Glomerular endothelial cell (primary cell): Measurements from ENCODE around the gene POU2F1. TPM values are rescaled to one million over a fixed set of nuclear protein-coding genes. Genes with fewer than 3 reads are reported as not detected.

Source experiments
- DNase-seq: peaks from one replicate; pipeline ENCODE4 v3.0.0-alpha.2; 2011; ENCODE audit warnings: low read depth, low spot score; ENCODE audit errors: extremely low read depth
- total RNA-seq: library from RNA; depleted of rRNA; stranded (reverse); fragments of >200 nt; gene quantifications from 2 replicates; pipeline ENCODE4 v1.2.3, GENCODE V29; 2015

Gene POU2F1
- total RNA-seq = 5.4 and 9.7 TPM in 2 replicates

DNA sequence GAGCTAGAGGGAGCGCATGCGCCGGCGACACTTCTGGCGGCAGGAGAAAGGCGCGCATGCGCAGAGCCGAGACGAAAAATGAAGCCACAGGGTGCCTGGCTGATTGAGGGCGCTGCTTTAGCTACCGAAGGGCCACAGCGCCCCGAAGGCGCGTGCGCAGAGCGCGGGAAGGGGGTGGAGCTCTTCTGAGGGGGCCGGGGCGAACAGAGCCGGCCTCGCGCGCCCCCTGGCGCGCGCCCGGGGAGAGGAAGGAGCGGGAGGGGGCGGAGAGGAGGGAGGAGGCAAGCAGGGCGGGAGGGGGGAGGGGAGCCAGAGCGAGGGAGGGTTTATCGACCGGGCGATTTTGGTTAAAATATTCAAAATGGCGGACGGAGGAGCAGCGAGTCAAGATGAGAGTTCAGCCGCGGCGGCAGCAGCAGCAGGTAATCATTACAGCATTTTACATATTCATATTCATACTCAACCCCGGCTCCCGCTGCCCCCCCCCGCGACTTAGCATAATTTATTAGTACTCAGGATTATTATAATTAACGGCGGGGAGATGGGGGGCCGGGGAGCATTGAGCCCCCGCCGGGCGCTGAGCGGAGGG, at the start of gene POU2F1:
POU2F1 (plus strand) TSS at position 350 of the 589 bp plus-strand sequence; CDS start at position 362, 12 bp downstream.
- peak; percentile 89 for DNase-seq

GRCh38 chr1:167171286-167171929, 49.3 kb upstream of the POU2F1 start:
- no peak for DNase-seq

- no peak for DNase-seq
Observed at GRCh38 chr1:167173516-167174184, 47.0 kb upstream of the POU2F1 start.

GRCh38 chr1:167175901-167176300, 44.8 kb upstream of the POU2F1 start:
- no peak for DNase-seq

GRCh38 chr1:167178831-167179230, 41.9 kb upstream of the POU2F1 start:
- DNase-seq = no peak

DNA sequence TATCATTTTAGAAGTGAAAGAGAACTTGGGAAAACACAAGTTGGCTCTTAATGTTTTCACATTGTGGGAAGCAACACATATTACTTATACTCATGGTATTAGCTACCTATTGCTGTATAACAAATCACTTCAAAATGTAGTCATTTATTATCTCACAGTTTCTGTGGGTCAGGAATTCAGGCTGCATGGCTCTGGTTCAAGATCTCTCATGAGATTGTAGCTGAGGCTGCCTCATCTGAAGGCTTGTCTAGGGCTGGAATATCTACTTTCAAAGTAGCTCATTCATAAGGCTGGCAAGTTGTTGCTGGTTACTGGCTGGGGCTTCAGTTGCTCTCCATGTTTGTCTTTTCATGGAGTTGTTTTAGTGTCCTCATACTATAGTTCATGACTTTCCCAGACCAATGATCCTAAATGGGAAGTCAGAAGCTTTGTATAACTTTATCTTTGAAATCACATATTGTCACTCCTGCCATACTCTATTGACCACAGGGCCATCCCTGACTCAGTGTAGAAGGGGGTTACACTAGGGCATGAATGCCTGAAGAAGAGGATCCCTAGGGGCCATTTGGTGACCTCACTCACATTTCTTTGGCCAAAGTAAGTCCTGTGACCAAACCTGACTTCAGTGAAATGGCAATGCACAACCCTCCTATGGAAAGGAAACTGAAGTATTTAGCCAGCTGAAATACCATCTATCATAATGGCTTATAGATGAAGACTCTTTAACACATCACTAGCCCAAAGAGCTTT, 37.9 kb upstream of the POU2F1 start:
- no peak for DNase-seq

DNA sequence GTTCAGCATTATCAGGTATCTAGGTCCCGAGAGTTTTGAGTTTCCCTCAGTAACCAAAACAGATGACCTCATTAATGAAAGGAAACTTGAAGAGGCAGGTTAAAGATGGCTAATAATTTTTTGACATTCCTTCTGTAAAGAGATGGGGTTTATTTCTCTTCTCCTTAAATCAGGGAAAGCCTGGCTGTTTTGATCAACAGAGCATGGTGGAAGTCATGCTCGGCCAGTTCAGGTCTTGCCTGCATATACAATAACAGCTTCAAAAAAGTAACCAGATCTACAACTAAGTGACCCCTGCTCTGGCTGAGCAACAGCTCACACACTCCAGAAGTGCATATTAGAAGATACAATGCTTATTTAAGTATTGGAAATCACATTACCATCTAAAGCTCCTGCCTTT, 36.6 kb upstream of the POU2F1 start:
- DNase-seq = no peak

GRCh38 chr1:167185062-167185461, 35.6 kb upstream of the POU2F1 start:
- no peak for DNase-seq

DNA sequence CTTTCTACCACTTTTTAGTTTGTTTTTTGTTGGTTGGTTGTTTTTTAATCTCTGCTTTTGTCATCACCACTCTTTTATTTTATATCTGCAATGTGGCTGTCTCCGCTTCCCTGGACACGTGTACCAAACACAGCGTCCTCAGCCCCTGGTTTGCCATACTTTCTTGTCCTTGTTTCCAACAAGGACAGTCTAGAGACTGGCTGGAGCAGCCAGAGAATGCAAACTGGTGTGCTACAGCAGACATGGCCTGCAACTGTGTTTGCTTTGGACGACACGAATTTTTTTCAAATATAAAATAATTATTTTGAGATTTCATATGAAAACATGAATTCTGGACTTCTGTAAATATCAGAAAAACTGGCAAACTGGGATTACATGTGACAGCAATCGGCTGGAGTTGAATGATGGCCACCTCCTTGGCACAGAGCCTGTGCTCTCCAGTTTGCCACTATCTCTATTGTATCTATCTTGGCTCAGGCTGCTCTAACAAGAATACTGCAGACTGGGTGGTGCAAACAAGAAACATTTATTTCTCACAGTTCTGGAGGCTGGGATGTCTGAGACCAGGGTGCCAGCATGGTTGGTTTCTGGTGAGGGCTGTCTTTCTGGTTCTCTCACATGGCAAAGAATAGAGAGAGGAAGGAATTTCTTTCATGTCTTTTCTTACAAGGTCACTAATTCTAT, 34.6 kb upstream of the POU2F1 start:
- DNase-seq = no peak

DNA sequence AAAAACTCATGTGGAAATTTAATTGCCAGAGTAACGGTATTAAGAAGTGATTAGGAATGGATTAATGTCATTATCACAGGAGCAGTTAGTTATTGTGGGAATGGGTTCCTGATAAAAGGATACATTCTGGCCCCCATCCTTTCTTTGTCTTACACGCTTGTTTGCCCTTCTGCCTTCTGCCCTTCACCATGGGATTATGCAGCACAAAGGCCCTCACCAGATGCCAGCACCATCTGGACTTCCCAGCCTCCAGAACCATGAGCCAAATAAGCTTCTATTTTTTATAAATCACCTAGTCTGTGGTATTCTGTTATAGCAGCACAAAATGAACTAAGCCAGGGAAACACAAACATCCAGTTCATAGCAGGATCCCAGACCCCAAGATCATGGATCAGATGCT, 33.9 kb upstream of the POU2F1 start:
- DNase-seq = no peak

DNA sequence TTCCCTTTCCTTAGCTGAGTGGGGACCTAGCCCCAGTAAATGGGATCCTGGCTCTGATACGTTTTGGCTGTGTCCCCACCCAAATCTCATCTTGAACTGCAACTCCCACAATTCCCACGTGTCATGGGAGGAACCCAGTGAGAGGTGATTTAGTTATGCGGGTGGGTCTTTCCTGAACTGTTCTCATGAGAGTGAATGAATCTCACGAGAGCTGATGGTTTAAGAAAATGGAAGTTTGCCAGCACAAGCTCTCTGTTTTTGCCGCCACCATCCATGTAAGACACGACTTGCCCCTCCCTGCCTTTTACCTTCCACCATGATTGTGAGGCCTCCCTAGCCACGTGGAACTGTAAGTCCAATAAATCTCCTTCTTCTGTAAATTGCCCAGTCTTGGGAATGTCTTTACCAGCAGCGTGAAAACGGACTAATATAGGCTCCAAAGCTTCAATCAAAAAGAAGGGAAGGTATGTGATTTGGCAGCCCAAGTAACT, 29.9 kb upstream of the POU2F1 start:
- no peak for DNase-seq

GRCh38 chr1:167191958-167192357, 28.7 kb upstream of the POU2F1 start:
- no peak for DNase-seq

- no peak for DNase-seq
Observed at GRCh38 chr1:167194182-167194581, 26.5 kb upstream of the POU2F1 start.

DNA sequence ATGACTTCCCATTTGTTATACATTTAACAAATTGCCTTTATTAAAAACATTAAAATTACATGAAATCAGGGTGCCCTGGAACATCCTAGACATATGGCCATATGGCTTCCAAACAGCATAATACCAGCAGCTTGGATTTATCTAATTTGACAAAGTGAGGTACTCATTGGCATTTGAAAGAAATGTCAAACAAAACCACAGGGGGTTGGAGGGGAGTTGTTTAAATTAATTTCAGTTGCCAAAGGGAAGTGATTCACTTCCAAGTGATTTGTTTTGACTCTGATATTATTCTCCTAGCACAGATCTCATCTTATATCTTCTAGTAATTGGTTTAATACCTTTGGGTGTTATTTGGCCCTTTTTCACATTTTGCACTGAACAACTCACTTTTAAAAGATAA, 24.5 kb upstream of the POU2F1 start:
- no peak for DNase-seq

GRCh38 chr1:167197236-167197635, 23.4 kb upstream of the POU2F1 start:
- DNase-seq = no peak

DNA sequence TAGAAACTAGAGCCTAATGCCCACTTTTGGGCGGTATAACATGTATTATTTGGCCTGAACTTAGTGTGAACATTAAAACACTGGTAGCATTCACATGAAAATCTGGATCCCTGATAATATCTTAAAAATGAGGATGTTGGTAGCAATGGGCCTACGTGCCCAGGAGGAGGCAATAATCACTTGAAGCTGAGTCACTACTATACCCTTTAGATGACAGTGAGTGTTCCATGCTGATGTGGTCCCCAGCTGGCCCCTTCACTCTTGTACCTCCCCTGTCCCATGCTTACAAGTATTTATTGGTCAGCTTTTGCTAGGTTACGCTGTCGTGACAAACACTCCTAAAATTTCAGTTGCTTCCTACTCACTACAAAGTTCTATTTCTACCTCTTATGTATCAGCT, 23.0 kb upstream of the POU2F1 start:
- no peak for DNase-seq

DNA sequence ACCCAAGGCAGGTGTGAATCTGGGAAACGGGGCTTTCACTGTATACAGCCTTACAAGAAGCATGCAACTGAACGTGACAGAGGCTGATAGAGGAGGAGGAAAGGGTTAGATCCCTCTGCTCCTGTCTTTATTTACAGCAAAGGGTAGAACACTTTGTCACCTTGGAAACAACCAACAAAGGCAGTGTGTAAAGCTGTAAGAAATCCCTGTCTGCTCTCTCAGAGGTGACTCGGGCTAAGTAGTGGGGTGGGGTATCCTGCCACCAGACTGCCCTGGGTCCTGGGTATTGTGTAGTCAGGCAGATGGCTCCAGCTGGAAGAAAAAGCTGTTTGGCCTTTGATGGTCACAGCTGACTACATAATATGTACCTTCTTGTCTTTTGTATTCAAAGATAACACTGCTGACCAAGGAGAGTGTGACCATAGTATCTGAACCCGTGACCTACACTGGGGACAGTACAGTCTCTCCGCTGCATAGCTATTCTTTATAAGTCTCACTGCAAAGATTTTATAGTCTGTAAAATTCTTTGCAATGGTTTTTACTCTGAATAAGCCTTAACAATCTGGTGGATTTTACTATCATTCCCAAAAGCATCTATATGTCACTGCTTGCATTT, 22.1 kb upstream of the POU2F1 start:
- DNase-seq = no peak

DNA sequence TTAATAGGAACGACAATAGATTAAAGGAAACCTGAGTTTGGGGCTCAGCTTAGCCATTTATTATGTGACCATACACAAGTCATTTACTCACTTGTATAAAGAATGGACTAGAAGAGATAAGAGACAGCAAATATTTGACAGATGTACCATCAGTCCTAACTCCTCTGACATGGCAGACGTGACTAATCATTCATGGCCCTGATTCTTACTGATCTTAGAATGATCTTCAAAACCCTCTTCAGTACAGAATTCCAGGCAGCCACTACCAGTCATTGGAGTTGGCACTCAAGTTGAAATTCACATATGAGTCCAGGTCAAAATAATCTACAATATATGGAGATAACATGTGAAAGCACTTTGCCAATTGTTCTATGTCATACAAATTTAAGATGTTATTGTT, 21.0 kb upstream of the POU2F1 start:
- DNase-seq = no peak

GRCh38 chr1:167200272-167200671, 20.4 kb upstream of the POU2F1 start:
- DNase-seq = no peak

DNA sequence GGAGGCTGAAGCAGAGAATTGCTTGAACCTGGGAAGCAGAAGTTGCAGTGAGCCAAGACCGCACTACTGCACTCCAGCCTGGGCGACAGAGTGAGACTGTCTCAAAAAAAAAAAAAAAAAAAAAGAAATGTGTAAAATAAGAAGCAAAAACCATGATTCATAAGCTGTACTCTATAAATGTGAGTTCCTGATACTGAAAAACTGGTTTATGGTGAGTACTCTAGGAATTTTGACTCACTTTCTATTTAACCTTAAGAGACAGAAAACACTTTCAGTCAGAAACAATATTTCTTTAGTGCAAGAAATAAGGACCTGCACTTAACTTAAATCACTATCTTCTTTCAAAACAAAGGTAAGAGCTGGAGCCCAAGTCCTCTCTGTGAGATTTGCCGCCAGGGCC, 19.9 kb upstream of the POU2F1 start:
- DNase-seq = no peak
